NCI-H2171 (cell line): ENCODE data around the gene LEMD2.
"Not testable (repeated sequence)": the region's sequence is repeated elsewhere in the genome, so short reads cannot be mapped to it uniquely, and the experiment has no call there.

Source experiments
- DNase-seq: peaks from one replicate; lab custom pipeline; 2025; lab: John Stamatoyannopoulos, UW

The LEMD2 gene

GRCh38 chr6:33788694-33789549, at the start of gene LEMD2:
Gene LEMD2 (minus strand): TSS chr6:33789130. CDS start chr6:33789116, 14 bp downstream.
- peak; percentile 88 for DNase-seq

GRCh38 chr6:33837971-33838665, 49.2 kb upstream of the LEMD2 start:
- DNase-seq = no peak

GRCh38 chr6:33836806-33837469, 48.0 kb upstream of the LEMD2 start:
- DNase-seq = peak; percentile 20

- no peak for DNase-seq
Measured at GRCh38 chr6:33834401-33835392, 45.8 kb upstream of the LEMD2 start.

- DNase-seq = no peak
Measured at GRCh38 chr6:33833599-33833998, 44.7 kb upstream of the LEMD2 start.

GRCh38 chr6:33832831-33833230, 43.9 kb upstream of the LEMD2 start:
- not testable (repeated sequence) for DNase-seq

GRCh38 chr6:33831725-33832124, 42.8 kb upstream of the LEMD2 start:
- not testable (repeated sequence) for DNase-seq

GRCh38 chr6:33830635-33831240, 41.8 kb upstream of the LEMD2 start:
- DNase-seq = no peak

- no peak for DNase-seq
Measured at GRCh38 chr6:33828764-33829731, 40.1 kb upstream of the LEMD2 start.

- no peak for DNase-seq
Measured at GRCh38 chr6:33828452-33828763, 39.5 kb upstream of the LEMD2 start.

GRCh38 chr6:33827546-33828451, 38.9 kb upstream of the LEMD2 start:
- no peak for DNase-seq

- no peak for DNase-seq
Measured at GRCh38 chr6:33826537-33826936, 37.6 kb upstream of the LEMD2 start.

GRCh38 chr6:33824461-33825154, 35.7 kb upstream of the LEMD2 start:
- no peak for DNase-seq

GRCh38 chr6:33823806-33824205, 34.9 kb upstream of the LEMD2 start:
- no peak for DNase-seq

- peak; percentile 66 for DNase-seq
Measured at GRCh38 chr6:33822575-33823395, 33.9 kb upstream of the LEMD2 start.

- DNase-seq = no peak
Measured at GRCh38 chr6:33820784-33821520, 32.0 kb upstream of the LEMD2 start.

- DNase-seq = peak; percentile 71
Measured at GRCh38 chr6:33820243-33820642, 31.3 kb upstream of the LEMD2 start.
